MM.1S (cell line): ENCODE measurements around the gene TIFAB.
"Not testable (repeated sequence)": the region's sequence is repeated elsewhere in the genome, so short reads cannot be mapped to it uniquely, and the experiment has no call there.

Experiments used
- DNase-seq: peaks from one replicate; pipeline ENCODE4 v3.0.0-alpha.2; 2015
- H2AFZ ChIP-seq: fragments of 300-600 bp; sonication (generic); 2 replicates; pipeline ENCODE4 v1.6.0; 2016; ENCODE audit warnings: antibody characterized with exemption, low read length
- H3F3A ChIP-seq: fragments of 300-600 bp; sonication (generic); 2 replicates; pipeline ENCODE4 v1.6.1; 2016; ENCODE audit warnings: mild to moderate bottlenecking, antibody characterized with exemption, low read length, moderate library complexity, mixed read lengths; ENCODE audit not compliant: insufficient read depth
- H3K27ac ChIP-seq: fragments of 300-600 bp; sonication (generic); 2 replicates; pipeline ENCODE4 v1.5.1; 2016; ENCODE audit warnings: mild to moderate bottlenecking, low read length
- H3K27me3 ChIP-seq: fragments of 300-600 bp; sonication (generic); replicated peaks from 2 replicates; pipeline ENCODE4 v1.6.0; 2016; ENCODE audit warnings: low read length; ENCODE audit not compliant: insufficient read depth
- H3K36me3 ChIP-seq: fragments of 300-600 bp; sonication (generic); replicated peaks from 2 replicates; pipeline ENCODE4 v1.6.1; 2016; ENCODE audit warnings: mild to moderate bottlenecking, low read length, mixed read lengths; ENCODE audit not compliant: insufficient read depth
- H3K4me1 ChIP-seq: fragments of 300-600 bp; sonication (generic); 2 replicates; pipeline ENCODE4 v1.6.1; 2016; ENCODE audit warnings: low read length, mixed read lengths
- H3K4me2 ChIP-seq: fragments of 300-600 bp; sonication (generic); 2 replicates; pipeline ENCODE4 v1.6.0; 2016; ENCODE audit warnings: low read depth, low read length
- H3K4me3 ChIP-seq: fragments of 300-600 bp; sonication (generic); 2 replicates; pipeline ENCODE4 v1.5.1; 2016; ENCODE audit warnings: low read length, mixed read lengths
- H3K79me2 ChIP-seq: fragments of 300-600 bp; sonication (generic); 2 replicates; pipeline ENCODE4 v1.6.1; 2016; ENCODE audit warnings: mixed run types, low read length, mixed read lengths
- H3K9ac ChIP-seq: fragments of 300-600 bp; sonication (generic); 2 replicates; pipeline ENCODE4 v1.6.1; 2016; ENCODE audit warnings: low read length, mixed read lengths
- H3K9me2 ChIP-seq: fragments of 300-600 bp; sonication (generic); replicated peaks from 2 replicates; pipeline ENCODE4 v1.6.1; 2016; ENCODE audit warnings: mild to moderate bottlenecking, low read length, mixed read lengths; ENCODE audit not compliant: insufficient read depth
- H3K9me3 ChIP-seq: fragments of 300-600 bp; sonication (generic); replicated peaks from 2 replicates; pipeline ENCODE4 v1.6.1; 2016; ENCODE audit warnings: mild to moderate bottlenecking, low read length, mixed read lengths; ENCODE audit not compliant: insufficient read depth
- H4K20me1 ChIP-seq: fragments of 300-600 bp; sonication (generic); 2 replicates; pipeline ENCODE4 v1.6.1; 2016; ENCODE audit warnings: mild to moderate bottlenecking, low read length, moderate library complexity, mixed read lengths; ENCODE audit not compliant: insufficient read depth
- CTCF ChIP-seq: fragments of 300-600 bp; sonication (generic); IDR thresholded peaks from 2 replicates; pipeline ENCODE4 v1.5.1; 2016; ENCODE audit warnings: antibody characterized with exemption, low read length, mixed read lengths
- EZH2 ChIP-seq: fragments of 300-600 bp; sonication (generic); optimal IDR thresholded peaks from 2 replicates; pipeline ENCODE3; 2017; ENCODE audit warnings: low read depth, mild to moderate bottlenecking, antibody characterized with exemption, low read length, mixed read lengths
- EZH2phosphoT487 ChIP-seq: fragments of 300-600 bp; sonication (generic); IDR thresholded peaks from 2 replicates; pipeline ENCODE4 v1.6.1; 2018; ENCODE audit warnings: antibody characterized with exemption, low read length

Gene TIFAB, protein sequence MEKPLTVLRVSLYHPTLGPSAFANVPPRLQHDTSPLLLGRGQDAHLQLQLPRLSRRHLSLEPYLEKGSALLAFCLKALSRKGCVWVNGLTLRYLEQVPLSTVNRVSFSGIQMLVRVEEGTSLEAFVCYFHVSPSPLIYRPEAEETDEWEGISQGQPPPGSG

GRCh38 chr5:135452321-135453030, at the start of gene TIFAB:
Gene TIFAB, minus strand, starts transcription at chr5:135452351. Its CDS starts 2,412 bp downstream, at chr5:135449939.
- H3K36me3 ChIP-seq: no peaks in the 10 kb centered on the region
- no peak within 1 kb of the TSS for H3K9ac ChIP-seq
- H3F3A ChIP-seq: no peaks in the 10 kb centered on the region
- no peak within 1 kb of the TSS for H3K4me2 ChIP-seq
- no peaks in the 10 kb centered on the region for H4K20me1 ChIP-seq
- H3K27ac ChIP-seq: no peak within 1 kb of the TSS
- H3K27me3 ChIP-seq: no peaks in the 10 kb centered on the region
- no peaks in the 10 kb centered on the region for H3K9me2 ChIP-seq
- TF ChIP-seq CTCF (no peak), EZH2phosphoT487 (no peak), EZH2 (no peak)
- no peak within 1 kb of the TSS for H2AFZ ChIP-seq
- H3K4me1 ChIP-seq: no peaks in the 10 kb centered on the region; the same call in 1 of the 2 replicates
- no peak for DNase-seq
- no peaks in the 10 kb centered on the region for H3K79me2 ChIP-seq
- H3K4me3 ChIP-seq: no peak within 1 kb of the TSS
- no peaks in the 10 kb centered on the region for H3K9me3 ChIP-seq

GRCh38 chr5:135498637-135498995, 46.5 kb upstream of the TIFAB start:
- no peak overlapping the region for H3K4me2 ChIP-seq
- DNase-seq: no peak
- H3K79me2 ChIP-seq: no peaks in the 10 kb centered on the region
- no peaks in the 10 kb centered on the region for H3K9me2 ChIP-seq
- no peaks in the 10 kb centered on the region for H3K9me3 ChIP-seq
- H4K20me1 ChIP-seq: no peaks in the 10 kb centered on the region
- no peak overlapping the region for H3K27ac ChIP-seq
- H3F3A ChIP-seq: no peaks in the 10 kb centered on the region
- no peaks in the 10 kb centered on the region for H3K4me1 ChIP-seq
- H3K4me3 ChIP-seq: no peak overlapping the region
- no peak overlapping the region for H3K9ac ChIP-seq
- TF ChIP-seq EZH2 (no peak), EZH2phosphoT487 (no peak), CTCF (no peak)
- H3K27me3 ChIP-seq: no peaks in the 10 kb centered on the region
- H2AFZ ChIP-seq: no peak overlapping the region
- H3K36me3 ChIP-seq: no peaks in the 10 kb centered on the region

DNA sequence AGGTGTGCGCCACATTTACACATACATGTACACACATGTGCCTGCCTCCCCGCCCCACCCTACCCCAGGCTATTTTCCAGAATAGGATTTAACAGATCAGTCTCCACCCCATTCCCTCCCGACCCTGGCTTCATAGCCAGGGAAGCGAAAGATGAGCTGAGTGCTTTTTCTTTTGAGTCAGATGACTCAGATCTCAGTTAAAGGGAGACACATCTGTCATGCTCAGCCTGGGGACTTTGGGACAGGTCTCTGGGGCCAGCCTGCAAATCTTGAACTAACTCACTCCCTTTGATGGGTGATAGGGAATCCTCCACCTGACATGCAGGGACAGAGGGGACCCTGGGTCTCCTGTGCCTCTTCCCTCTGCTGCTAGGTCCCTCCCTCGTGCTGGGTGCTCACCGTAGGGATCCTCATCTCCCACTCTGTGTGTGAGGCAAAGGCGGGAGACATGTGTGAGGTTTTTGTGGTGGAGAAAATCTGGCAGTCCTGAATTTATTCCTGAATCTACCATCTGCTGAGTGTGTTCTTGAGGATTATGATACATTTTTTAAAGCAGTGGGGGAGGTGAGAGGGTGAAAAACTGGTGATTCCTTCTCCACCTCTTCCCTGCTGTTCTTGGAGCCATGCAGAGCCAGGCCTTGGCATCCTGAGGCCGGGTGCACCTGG, 46.0 kb upstream of the TIFAB start:
- TF ChIP-seq CTCF (no peak), EZH2 (no peak), EZH2phosphoT487 (no peak)
- no peaks in the 10 kb centered on the region for H3K9me2 ChIP-seq
- no peak overlapping the region for H3K27ac ChIP-seq
- H4K20me1 ChIP-seq: no peaks in the 10 kb centered on the region
- H2AFZ ChIP-seq: no peak overlapping the region
- H3K4me3 ChIP-seq: no peak overlapping the region
- DNase-seq: no peak
- H3K9ac ChIP-seq: no peak overlapping the region
- H3K36me3 ChIP-seq: no peaks in the 10 kb centered on the region
- no peaks in the 10 kb centered on the region for H3F3A ChIP-seq
- no peaks in the 10 kb centered on the region for H3K4me1 ChIP-seq
- no peak overlapping the region for H3K4me2 ChIP-seq
- no peaks in the 10 kb centered on the region for H3K79me2 ChIP-seq
- no peaks in the 10 kb centered on the region for H3K9me3 ChIP-seq
- H3K27me3 ChIP-seq: no peaks in the 10 kb centered on the region

- not testable (repeated sequence) for H3K9ac ChIP-seq, H3K9me2 ChIP-seq, H3K4me1 ChIP-seq, H3F3A ChIP-seq, H4K20me1 ChIP-seq, H3K9me3 ChIP-seq, H3K27me3 ChIP-seq, H2AFZ ChIP-seq, H3K27ac ChIP-seq, H3K79me2 ChIP-seq, H3K4me2 ChIP-seq, H3K4me3 ChIP-seq, DNase-seq, H3K36me3 ChIP-seq
Observed at GRCh38 chr5:135495531-135495930, 43.4 kb upstream of the TIFAB start.
